ENCODE measurements around the gene PHLDA3. TPM values are rescaled to one million over a fixed set of nuclear protein-coding genes. Genes with fewer than 3 reads are reported as not detected.

The PHLDA3 gene
- total RNA-seq: 87.9 and 142 TPM in 2 replicates

GRCh38 chr1:201468844-201469644, at the start of gene PHLDA3:
PHLDA3 (minus strand) TSS chr1:201469188; CDS start chr1:201468786, 402 bp downstream.

GRCh38 chr1:201506557-201507359, 37.8 kb upstream of the PHLDA3 start, which contains the start of gene CSRP1:
CSRP1 (minus strand) TSS chr1:201507123; CDS start chr1:201496303, 10,820 bp downstream.

Other genes starting within 250 kb of the PHLDA3 start
- 48.3 and 106 TPM in 2 replicates for gene PKP1, start 185.7 kb downstream of the PHLDA3 start, total RNA-seq
- gene TNNT2, start 91.5 kb downstream of the PHLDA3 start, total RNA-seq: 1.4 and 1.6 TPM in 2 replicates
- gene LAD1, start 69.9 kb downstream of the PHLDA3 start, total RNA-seq: 22.8 and 33.3 TPM in 2 replicates
- gene TNNI1, start 47.5 kb downstream of the PHLDA3 start, total RNA-seq: not detected in 2 replicates
- 197 and 568 TPM in 2 replicates for gene CSRP1, start 37.9 kb upstream of the PHLDA3 start, total RNA-seq
- 20.0 and 47.7 TPM in 2 replicates for gene NAV1, start 69.9 kb upstream of the PHLDA3 start, total RNA-seq